ENCODE results near the gene TFDP1.

GRCh38 chr13:113566227-113566561 lies 18.4 kb upstream of the TFDP1 start:
- TF ChIP-seq, protein P1, sequence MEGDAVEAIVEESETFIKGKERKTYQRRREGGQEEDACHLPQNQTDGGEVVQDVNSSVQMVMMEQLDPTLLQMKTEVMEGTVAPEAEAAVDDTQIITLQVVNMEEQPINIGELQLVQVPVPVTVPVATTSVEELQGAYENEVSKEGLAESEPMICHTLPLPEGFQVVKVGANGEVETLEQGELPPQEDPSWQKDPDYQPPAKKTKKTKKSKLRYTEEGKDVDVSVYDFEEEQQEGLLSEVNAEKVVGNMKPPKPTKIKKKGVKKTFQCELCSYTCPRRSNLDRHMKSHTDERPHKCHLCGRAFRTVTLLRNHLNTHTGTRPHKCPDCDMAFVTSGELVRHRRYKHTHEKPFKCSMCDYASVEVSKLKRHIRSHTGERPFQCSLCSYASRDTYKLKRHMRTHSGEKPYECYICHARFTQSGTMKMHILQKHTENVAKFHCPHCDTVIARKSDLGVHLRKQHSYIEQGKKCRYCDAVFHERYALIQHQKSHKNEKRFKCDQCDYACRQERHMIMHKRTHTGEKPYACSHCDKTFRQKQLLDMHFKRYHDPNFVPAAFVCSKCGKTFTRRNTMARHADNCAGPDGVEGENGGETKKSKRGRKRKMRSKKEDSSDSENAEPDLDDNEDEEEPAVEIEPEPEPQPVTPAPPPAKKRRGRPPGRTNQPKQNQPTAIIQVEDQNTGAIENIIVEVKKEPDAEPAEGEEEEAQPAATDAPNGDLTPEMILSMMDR (IDR thresholded peaks at IDR 0.05): no peak
- no peak for TF ChIP-seq POLR2A (IDR thresholded peaks at IDR 0.05)
